Fibroblast of the aortic adventitia (primary cell): Measurements from ENCODE around the gene TSPAN18. TPM values are rescaled to one million over a fixed set of nuclear protein-coding genes. Genes with fewer than 3 reads are reported as not detected.

Experiments used
- DNase-seq: peaks from one replicate; pipeline ENCODE4 v3.0.0-alpha.2; 2010; ENCODE audit warnings: low read depth
- H3K4me3 ChIP-seq: 2 replicates; pipeline ENCODE4 v1.5.1; 2011; ENCODE audit warnings: low read depth, mild to moderate bottlenecking, control low read depth, low read length, moderate library complexity
- total RNA-seq: library from RNA; depleted of rRNA; stranded (reverse); fragments of >200 nt; gene quantifications from 2 replicates; pipeline ENCODE4 v1.2.3, GENCODE V29; 2012; ENCODE audit warnings: low replicate concordance
- TF ChIP-seq, protein P1 (sequence below): IDR thresholded peaks from 2 replicates; pipeline ENCODE4 v1.5.1; 2011; ENCODE audit warnings: mild to moderate bottlenecking, low read length, control low read depth, inconsistent platforms; ENCODE audit not compliant: insufficient read depth

The TSPAN18 gene
- total RNA-seq, 1 donor = under 0.01 TPM

DNA sequence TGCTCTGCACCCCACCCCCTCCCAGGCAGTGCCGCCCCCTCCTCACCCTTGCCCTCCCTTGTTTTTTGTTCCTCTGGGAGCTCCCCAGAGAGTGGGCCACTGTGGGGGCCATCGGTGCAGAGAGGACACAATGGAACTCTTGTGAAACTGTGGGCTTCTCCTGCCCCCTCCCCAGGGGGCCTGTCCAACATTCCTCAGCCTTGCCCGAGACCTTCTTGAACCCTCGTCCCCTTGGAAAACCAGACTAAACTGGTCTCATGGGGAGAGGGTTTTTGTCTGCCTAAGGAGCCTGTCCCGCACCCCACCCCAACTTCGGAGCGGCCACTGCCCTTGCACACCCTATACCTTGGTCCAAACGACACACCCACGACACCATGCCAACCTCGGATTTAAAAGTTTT is 72.2 kb downstream of the TSPAN18 start:
- TF ChIP-seq, protein P1, sequence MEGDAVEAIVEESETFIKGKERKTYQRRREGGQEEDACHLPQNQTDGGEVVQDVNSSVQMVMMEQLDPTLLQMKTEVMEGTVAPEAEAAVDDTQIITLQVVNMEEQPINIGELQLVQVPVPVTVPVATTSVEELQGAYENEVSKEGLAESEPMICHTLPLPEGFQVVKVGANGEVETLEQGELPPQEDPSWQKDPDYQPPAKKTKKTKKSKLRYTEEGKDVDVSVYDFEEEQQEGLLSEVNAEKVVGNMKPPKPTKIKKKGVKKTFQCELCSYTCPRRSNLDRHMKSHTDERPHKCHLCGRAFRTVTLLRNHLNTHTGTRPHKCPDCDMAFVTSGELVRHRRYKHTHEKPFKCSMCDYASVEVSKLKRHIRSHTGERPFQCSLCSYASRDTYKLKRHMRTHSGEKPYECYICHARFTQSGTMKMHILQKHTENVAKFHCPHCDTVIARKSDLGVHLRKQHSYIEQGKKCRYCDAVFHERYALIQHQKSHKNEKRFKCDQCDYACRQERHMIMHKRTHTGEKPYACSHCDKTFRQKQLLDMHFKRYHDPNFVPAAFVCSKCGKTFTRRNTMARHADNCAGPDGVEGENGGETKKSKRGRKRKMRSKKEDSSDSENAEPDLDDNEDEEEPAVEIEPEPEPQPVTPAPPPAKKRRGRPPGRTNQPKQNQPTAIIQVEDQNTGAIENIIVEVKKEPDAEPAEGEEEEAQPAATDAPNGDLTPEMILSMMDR = no peak
- H3K4me3 ChIP-seq = no peak overlapping the region
- DNase-seq = no peak

DNA sequence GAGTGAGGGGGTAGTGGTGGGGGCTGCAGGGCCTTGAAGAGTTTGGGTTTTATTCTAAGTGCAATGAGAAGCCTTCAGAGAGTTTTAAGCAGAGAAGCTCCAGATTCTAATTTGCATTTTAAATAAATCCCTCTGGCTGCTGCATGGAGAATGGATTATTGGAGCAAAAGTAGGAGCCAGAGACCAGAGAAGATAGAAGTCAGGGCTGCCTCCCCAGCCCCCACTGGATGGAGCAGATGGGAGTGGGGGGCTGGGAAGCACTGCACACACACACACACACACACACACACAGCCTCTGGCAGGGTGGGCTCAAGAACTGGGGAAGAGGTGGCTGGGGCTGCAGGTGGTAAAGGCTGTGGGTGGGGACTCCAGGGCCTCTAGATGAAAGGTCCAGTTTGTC is 75.6 kb downstream of the TSPAN18 start:
- no peak for DNase-seq
- no peak overlapping the region for H3K4me3 ChIP-seq
- TF ChIP-seq, protein P1 = no peak

DNA sequence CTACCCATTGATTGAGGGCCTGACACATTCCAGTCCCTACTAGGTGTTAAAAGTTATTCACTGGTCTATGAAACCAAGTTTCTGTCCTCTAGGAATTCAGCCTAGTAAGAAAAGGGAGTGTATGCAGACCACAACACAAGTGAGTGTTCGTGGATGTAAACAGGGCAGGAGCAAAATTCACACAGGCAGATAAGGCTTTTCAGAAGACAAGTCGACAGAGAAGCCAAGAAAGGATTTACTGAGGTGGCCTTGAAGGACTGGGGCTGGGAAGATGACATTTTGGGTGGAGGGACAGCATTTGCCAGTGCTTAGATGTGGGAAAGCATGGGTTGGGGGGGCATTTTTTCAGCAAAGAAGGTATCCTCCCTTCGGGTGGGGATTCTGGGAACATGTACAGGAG is 76.2 kb downstream of the TSPAN18 start:
- H3K4me3 ChIP-seq = no peak overlapping the region
- TF ChIP-seq, protein P1 = no peak
- DNase-seq = no peak

DNA sequence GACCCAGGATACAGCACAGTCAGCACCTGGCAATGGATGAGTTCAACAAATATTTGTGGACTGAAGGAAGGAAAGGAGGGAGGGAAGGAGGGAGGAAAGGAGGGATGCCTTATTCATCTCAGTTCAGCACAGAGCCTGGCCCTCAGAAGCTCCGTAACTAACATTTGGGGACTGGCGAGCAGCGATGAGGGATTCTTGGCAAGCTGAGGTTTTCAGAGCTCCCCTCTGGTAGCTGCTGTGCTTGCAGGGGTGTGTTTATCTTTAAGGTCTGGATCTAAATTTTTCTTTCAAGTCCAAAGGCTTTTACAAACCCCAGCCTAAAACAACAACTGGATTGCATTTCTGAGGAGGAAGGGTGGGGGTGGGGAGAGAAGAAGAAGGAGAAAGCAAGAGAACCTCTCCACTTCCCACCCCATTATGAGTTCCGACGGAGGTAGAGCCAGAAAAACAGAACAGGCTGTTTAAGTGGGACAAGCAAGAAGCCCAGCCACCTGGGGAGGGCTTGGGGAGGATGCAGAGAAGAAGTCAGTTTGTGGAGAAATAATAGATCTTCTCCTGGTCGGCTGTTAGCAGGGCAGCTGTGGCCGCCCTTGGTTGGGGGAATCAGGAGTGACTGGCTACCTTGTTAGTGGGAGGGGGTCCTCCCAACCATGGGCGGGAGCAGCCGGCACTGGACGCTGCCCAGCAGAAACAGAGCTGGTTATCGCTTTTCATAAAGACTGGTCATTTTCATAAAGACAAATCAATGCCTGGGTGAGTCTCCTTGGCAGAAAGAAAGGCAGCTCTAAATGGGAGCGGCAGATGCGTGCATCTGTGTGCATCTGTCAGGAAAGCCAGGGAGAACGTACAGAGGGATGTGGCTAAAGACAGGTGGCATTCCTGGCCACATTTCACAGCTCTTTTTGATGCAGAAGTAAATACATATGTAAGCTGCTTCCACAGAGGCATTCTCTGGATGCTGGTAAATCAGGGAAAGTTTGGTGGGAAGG is 78.0 kb downstream of the TSPAN18 start:
- DNase-seq = peak; percentile 22
- no peak overlapping the region for H3K4me3 ChIP-seq
- TF ChIP-seq, protein P1 = no peak

DNA sequence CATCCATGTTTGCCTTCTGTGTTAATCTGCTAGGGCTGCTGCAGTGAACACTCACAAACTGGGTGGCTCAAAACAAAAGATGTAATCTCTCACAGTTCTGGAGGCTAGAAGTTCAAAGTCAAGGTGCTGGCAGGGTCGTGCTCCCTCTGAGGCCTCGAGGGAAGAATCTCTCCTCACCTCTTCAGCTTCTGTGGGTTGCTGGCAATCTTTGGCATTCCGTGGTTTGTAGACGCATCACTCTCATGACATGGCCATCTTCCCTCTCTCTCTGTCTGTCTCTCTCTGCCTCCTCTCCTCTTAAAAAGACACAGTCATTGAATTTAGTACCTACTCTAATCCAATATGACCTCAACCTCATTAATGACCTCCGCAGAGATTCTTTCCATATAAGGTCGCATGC is 78.8 kb downstream of the TSPAN18 start:
- TF ChIP-seq, protein P1 = no peak
- no peak for DNase-seq
- no peak overlapping the region for H3K4me3 ChIP-seq

DNA sequence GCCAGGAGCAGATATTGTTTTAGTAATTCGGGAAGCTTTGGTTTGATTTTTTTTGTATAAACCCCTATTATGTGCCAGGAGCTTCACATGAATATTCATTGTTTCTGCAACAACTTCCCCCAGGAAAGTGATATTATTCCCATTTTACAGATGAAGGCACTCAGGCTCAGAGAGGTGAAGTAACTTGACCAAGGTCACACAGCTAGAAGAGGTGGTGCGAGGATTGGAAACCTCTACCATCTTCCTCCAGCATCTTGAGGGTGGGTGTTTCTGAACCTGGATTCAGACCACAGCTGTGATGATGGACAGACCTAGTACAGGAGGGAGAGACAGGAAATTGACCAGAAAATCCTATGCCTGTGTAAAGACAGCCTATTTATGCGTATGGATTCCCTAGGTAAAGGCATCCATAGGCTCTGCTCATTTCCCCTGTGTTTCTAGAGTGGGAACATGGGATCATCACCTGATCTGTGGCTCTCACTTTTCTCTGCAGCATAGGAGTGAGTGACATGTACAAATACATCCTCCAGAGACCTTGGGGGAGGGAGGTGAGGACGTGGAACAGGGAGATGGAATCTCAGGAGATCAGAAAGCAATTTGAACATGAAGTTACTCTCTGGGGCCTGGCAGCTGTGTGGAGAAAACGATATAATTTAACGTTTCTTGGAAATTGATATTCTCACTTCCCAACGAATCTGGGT is 81.4 kb downstream of the TSPAN18 start:
- no peak for DNase-seq
- TF ChIP-seq, protein P1 = no peak
- no peak overlapping the region for H3K4me3 ChIP-seq
